WTC11 (cell line): ENCODE measurements around the gene PRKACG. TPM values are rescaled to one million over a fixed set of nuclear protein-coding genes. Genes with fewer than 3 reads are reported as not detected.

Experiments
- ATAC-seq: fragments of 200-7000 bp; cut with Tn5 transposase; 2 replicates; pipeline ENCODE4 v1.10.0; 2021; ENCODE audit warnings: mild to moderate bottlenecking, moderate library complexity
- CTCF ChIA-PET: fragments of 300-600 bp; sonication (Branson Sonifier 250); formaldehyde crosslinking; loops from one replicate; lab custom pipeline; 2021; ENCODE audit warnings: antibody characterized with exemption; lab: Charles Lee
- POLR2A ChIA-PET: fragments of 350-600 bp; sonication (Branson Sonifier 250); formaldehyde crosslinking; loops from one replicate; lab custom pipeline; 2021; ENCODE audit warnings: antibody characterized with exemption; lab: Charles Lee
- DNase-seq: peaks from one replicate; pipeline ENCODE4 v3.0.0; 2021; ENCODE audit warnings: low spot score
- H3K27ac Mint-ChIP-seq: 2 replicates; pipeline ENCODE4 v1.8.0; 2021; ENCODE audit warnings: mixed read lengths
- H3K27me3 Mint-ChIP-seq: 2 replicates; pipeline ENCODE4 v1.8.0; 2021; ENCODE audit warnings: low read depth, mild to moderate bottlenecking, moderate library complexity, mixed read lengths
- H3K36me3 Mint-ChIP-seq: 2 replicates; pipeline ENCODE4 v1.8.0; 2021; ENCODE audit warnings: mixed read lengths
- H3K4me1 Mint-ChIP-seq: 2 replicates; pipeline ENCODE4 v1.8.0; 2022; ENCODE audit warnings: mixed read lengths
- H3K4me3 Mint-ChIP-seq: 2 replicates; pipeline ENCODE4 v1.8.0; 2021; ENCODE audit warnings: mild to moderate bottlenecking, moderate library complexity, mixed read lengths
- H3K9me3 Mint-ChIP-seq: 2 replicates; pipeline ENCODE4 v1.8.0; 2021; ENCODE audit warnings: mixed read lengths
- ATF1 ChIP-seq: sonication (generic); formaldehyde crosslinking; IDR thresholded peaks from 2 replicates; pipeline ENCODE4 v1.8.1; 2023; ENCODE audit warnings: mild to moderate bottlenecking, moderate library complexity, missing genetic modification reagents
- ATF6 ChIP-seq: sonication (generic); formaldehyde crosslinking; IDR thresholded peaks from 2 replicates; pipeline ENCODE4 v1.8.1; 2023; ENCODE audit warnings: mild to moderate bottlenecking, missing genetic modification reagents
- ETV6 ChIP-seq: sonication (generic); formaldehyde crosslinking; IDR thresholded peaks from 2 replicates; pipeline ENCODE4 v1.8.1; 2022; ENCODE audit warnings: mild to moderate bottlenecking, missing genetic modification reagents
- FOXJ3 ChIP-seq: sonication (generic); formaldehyde crosslinking; IDR thresholded peaks from 2 replicates; pipeline ENCODE4 v1.9.0; 2021; ENCODE audit warnings: missing genetic modification reagents, mild to moderate bottlenecking, borderline replicate concordance
- FOXK1 ChIP-seq: sonication (generic); formaldehyde crosslinking; IDR thresholded peaks from 2 replicates; pipeline ENCODE4 v1.8.0; 2022; ENCODE audit warnings: mild to moderate bottlenecking, moderate library complexity, missing genetic modification reagents
- GABPB1 ChIP-seq: sonication (generic); formaldehyde crosslinking; IDR thresholded peaks from 2 replicates; pipeline ENCODE4 v1.8.1; 2023; ENCODE audit warnings: mild to moderate bottlenecking, missing genetic modification reagents
- JUN ChIP-seq: sonication (generic); formaldehyde crosslinking; IDR thresholded peaks from 2 replicates; pipeline ENCODE4 v1.8.0; 2023; ENCODE audit warnings: mild to moderate bottlenecking, missing genetic modification reagents
- MLX ChIP-seq: sonication (generic); formaldehyde crosslinking; IDR thresholded peaks from 2 replicates; pipeline ENCODE4 v1.8.1; 2023; ENCODE audit warnings: mild to moderate bottlenecking, missing genetic modification reagents, moderate library complexity
- NR2C2 ChIP-seq: sonication (generic); formaldehyde crosslinking; IDR thresholded peaks from 2 replicates; pipeline ENCODE4 v1.8.0; 2022; ENCODE audit warnings: mild to moderate bottlenecking, missing genetic modification reagents
- PRRX2 ChIP-seq: fragments of 250-450 bp; sonication (Bioruptor Pico); IDR thresholded peaks from 2 replicates; pipeline ENCODE4 v1.8.0; 2021; ENCODE audit warnings: mild to moderate bottlenecking
- RELA ChIP-seq: sonication (generic); formaldehyde crosslinking; IDR thresholded peaks from 2 replicates; pipeline ENCODE4 v1.8.1; 2022; ENCODE audit warnings: missing genetic modification reagents, mild to moderate bottlenecking, borderline replicate concordance
- SMAD4 ChIP-seq: sonication (generic); formaldehyde crosslinking; IDR thresholded peaks from 2 replicates; pipeline ENCODE4 v1.8.0; 2022; ENCODE audit warnings: mild to moderate bottlenecking, missing genetic modification reagents
- TEAD4 ChIP-seq: sonication (generic); formaldehyde crosslinking; IDR thresholded peaks from 2 replicates; pipeline ENCODE4 v1.8.0; 2022; ENCODE audit warnings: mild to moderate bottlenecking, missing genetic modification reagents
- ZNF138 ChIP-seq: sonication (generic); formaldehyde crosslinking; conservative IDR thresholded peaks from 2 replicates; pipeline ENCODE4 v1.8.1; 2022; ENCODE audit warnings: mild to moderate bottlenecking, moderate library complexity, missing genetic modification reagents
- ZNF281 ChIP-seq: sonication (generic); formaldehyde crosslinking; IDR thresholded peaks from 2 replicates; pipeline ENCODE4 v1.8.0; 2023; ENCODE audit warnings: mild to moderate bottlenecking, missing genetic modification reagents
- ZNF423 ChIP-seq: fragments of 250-450 bp; sonication (Bioruptor Pico); IDR thresholded peaks from 2 replicates; pipeline ENCODE4 v2.1.2; 2022; ENCODE audit warnings: mild to moderate bottlenecking, moderate library complexity
- total RNA-seq: library from RNA; stranded (reverse); gene quantifications from 3 replicates; pipeline ENCODE4 v1.2.3, GENCODE V29; 2021
- TF ChIP-seq, protein P1 (sequence below): sonication (generic); formaldehyde crosslinking; IDR thresholded peaks from 2 replicates; pipeline ENCODE4 v1.8.1; 2022; ENCODE audit warnings: mild to moderate bottlenecking, missing genetic modification reagents, moderate library complexity, borderline replicate concordance
- TF ChIP-seq, protein P2 (sequence below): sonication (generic); formaldehyde crosslinking; conservative IDR thresholded peaks from 2 replicates; pipeline ENCODE4 v1.8.1; 2022; ENCODE audit warnings: mild to moderate bottlenecking, missing genetic modification reagents

PRKACG gene
- total RNA-seq, 1 experiment from 2014 or later, result not detected

GRCh38 chr9:69012696-69013381 is 1.1 kb downstream of the PRKACG start (continued):
- TF ChIP-seq, protein P1, sequence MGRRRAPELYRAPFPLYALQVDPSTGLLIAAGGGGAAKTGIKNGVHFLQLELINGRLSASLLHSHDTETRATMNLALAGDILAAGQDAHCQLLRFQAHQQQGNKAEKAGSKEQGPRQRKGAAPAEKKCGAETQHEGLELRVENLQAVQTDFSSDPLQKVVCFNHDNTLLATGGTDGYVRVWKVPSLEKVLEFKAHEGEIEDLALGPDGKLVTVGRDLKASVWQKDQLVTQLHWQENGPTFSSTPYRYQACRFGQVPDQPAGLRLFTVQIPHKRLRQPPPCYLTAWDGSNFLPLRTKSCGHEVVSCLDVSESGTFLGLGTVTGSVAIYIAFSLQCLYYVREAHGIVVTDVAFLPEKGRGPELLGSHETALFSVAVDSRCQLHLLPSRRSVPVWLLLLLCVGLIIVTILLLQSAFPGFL (CRISPR knock-in tag), result no peak
- TF ChIP-seq ZNF423 (CRISPR knock-in tag), result no peak
- no peak for TF ChIP-seq JUN
- no peak for TF ChIP-seq FOXJ3 (CRISPR knock-in tag)
- TF ChIP-seq ZNF138 (CRISPR knock-in tag), result no peak
- TF ChIP-seq GABPB1 (CRISPR knock-in tag), result no peak
- no peak for TF ChIP-seq MLX (CRISPR knock-in tag)
- TF ChIP-seq, protein P2, sequence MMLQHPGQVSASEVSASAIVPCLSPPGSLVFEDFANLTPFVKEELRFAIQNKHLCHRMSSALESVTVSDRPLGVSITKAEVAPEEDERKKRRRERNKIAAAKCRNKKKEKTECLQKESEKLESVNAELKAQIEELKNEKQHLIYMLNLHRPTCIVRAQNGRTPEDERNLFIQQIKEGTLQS (CRISPR knock-in tag), result no peak
- TF ChIP-seq, all 79 proteins: peak for 0

DNA sequence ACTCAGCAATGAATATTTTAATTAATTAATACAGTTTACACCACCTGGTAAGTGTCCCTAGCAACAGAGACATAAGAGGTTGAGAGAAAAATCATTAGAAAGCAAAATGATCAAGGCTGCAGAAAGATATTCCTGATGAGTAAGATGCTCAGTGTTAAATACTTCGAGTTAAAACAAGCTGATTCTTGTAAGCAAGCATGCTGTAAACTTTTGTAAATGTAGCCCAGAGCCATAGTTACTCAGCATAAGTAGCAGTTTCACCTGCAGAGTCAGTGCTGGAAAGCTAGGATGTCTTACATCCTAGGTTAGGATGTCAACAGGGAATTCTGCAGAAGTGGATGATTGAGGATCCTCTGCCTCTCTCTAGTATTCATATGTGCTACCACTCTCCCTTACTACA is 4.2 kb downstream of the PRKACG start:
- TF ChIP-seq NR2C2, result no peak
- TF ChIP-seq JUN, result no peak
- TF ChIP-seq TEAD4 (CRISPR knock-in tag), result no peak
- no peak for TF ChIP-seq FOXK1 (CRISPR knock-in tag)
- TF ChIP-seq RELA (CRISPR knock-in tag), result no peak
- no peak for TF ChIP-seq ATF6 (CRISPR knock-in tag)
- CTCF ChIA-PET, result interaction anchor here (0.6 to 1.3 kb wide), 2 partner anchors 10 to 451 kb away, joined by 5 to 6 read pairs; no protein-coding TSS in a partner anchor

DNA sequence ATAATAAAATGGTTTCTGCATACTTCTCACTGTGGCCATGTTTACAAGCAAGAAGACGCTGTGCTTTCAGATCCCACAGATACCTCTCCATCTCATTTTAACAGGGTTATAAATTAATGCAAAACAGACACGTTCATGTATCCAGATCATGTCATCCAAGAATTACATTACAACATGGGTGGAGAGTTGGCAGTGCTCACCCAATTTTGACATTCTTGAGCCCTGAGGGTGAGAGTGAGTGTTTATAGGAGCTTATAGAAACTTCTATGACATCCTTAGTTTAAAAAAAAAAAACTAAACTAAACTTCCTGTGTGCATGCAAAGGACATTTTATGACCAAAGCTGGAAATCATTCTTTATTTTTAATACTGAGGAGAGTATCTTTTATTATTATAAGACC is 9.1 kb downstream of the PRKACG start:
- TF ChIP-seq SMAD4 (CRISPR knock-in tag) (no peak), TEAD4 (CRISPR knock-in tag) (no peak), PRRX2 (CRISPR knock-in tag) (no peak), ATF1 (CRISPR knock-in tag) (no peak), MLX (CRISPR knock-in tag) (no peak), ZNF281 (no peak), ETV6 (CRISPR knock-in tag) (no peak)
- Mint-ChIP-seq H3K27ac (no peak overlapping the region), H3K4me1 (no peaks in the 10 kb centered on the region; the same call in 1 of the 2 replicates), H3K36me3 (no peaks in the 10 kb centered on the region), H3K27me3 (no peaks in the 10 kb centered on the region), H3K9me3 (no peaks in the 10 kb centered on the region), H3K4me3 (no peak overlapping the region)
- no peak for ATAC-seq
- CTCF ChIA-PET, result no interaction called here
- DNase-seq, result no peak
- POLR2A ChIA-PET, result interaction anchor here (0.6 kb wide), 1 partner anchor 280 kb away, joined by 3 read pairs; no protein-coding TSS in a partner anchor

More for the DNA sequence above, 4.2 kb downstream of the PRKACG start:
- Mint-ChIP-seq H3K27ac (no peak overlapping the region), H3K9me3 (peaks cover 8% of the 10 kb centered on the region; the same call in 1 of the 2 replicates), H3K4me1 (peaks cover 11% of the 10 kb centered on the region; the same call in 1 of the 2 replicates), H3K36me3 (no peaks in the 10 kb centered on the region), H3K4me3 (no peak overlapping the region), H3K27me3 (no peaks in the 10 kb centered on the region)
- DNase-seq (no peak), ATAC-seq (no peak)
- POLR2A ChIA-PET, result no interaction called here
